ENCODE results near the gene PDE6G.

DNA sequence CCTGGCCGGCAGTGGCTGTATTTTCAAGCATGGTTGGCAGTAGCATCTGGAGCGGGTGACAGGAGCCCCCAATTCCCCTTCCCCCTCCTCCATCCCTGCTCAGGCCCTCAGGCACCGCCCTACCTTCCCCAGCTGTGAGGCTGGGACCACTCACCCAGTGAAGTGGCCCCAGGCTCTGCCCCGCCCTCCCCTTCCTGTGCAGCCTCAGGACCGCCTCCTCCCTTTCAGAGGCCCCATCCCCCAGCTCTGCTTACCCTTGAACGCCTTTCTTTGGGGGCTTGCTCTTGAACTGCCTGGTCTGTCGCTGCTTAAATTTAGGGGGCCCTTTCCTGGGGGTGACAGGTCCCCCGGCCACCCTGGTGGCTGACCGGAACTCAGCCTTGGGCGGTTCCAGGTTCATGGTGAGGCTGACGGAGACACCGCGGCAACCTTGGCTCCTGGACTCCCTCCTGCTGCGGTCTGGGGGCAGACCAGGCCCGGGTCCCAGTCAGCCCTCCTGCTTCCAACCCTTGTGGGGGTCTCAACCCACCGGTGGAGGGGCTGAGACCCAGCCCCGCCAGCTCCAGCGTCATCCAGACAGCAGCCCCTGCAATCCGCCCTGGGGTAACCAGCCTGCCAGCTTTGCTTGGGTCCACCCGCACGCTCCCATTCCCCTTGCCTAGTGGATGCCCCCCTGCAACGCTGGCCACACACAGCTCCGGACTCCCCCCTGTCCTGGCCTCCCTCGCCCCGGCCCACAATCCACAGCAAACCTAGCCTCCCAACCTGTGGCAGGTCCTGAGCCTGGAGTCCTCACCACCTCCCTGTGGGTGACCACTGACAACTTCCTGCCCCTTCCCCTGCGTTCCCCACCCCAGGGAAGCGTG, 3.2 kb downstream of the PDE6G start:
- TF ChIP-seq, protein P1, sequence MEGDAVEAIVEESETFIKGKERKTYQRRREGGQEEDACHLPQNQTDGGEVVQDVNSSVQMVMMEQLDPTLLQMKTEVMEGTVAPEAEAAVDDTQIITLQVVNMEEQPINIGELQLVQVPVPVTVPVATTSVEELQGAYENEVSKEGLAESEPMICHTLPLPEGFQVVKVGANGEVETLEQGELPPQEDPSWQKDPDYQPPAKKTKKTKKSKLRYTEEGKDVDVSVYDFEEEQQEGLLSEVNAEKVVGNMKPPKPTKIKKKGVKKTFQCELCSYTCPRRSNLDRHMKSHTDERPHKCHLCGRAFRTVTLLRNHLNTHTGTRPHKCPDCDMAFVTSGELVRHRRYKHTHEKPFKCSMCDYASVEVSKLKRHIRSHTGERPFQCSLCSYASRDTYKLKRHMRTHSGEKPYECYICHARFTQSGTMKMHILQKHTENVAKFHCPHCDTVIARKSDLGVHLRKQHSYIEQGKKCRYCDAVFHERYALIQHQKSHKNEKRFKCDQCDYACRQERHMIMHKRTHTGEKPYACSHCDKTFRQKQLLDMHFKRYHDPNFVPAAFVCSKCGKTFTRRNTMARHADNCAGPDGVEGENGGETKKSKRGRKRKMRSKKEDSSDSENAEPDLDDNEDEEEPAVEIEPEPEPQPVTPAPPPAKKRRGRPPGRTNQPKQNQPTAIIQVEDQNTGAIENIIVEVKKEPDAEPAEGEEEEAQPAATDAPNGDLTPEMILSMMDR (IDR thresholded peaks at IDR 0.05): no peak
- TF ChIP-seq EZH2 (IDR thresholded peaks at IDR 0.05) (no peak), EZH2phosphoT487 (IDR thresholded peaks at IDR 0.05) (no peak)
